ENCODE data around the gene ALDH7A1. TPM values are rescaled to one million over a fixed set of nuclear protein-coding genes. Genes with fewer than 3 reads are reported as not detected.

ALDH7A1 gene
- total and polyA plus RNA-seq, 10 of the 15 experiments (the other 5 are each of a cell fraction or from before 2014, with no cell fraction given), result 0.18 to 1.0 (median 0.41) TPM; not detected in 1

DNA sequence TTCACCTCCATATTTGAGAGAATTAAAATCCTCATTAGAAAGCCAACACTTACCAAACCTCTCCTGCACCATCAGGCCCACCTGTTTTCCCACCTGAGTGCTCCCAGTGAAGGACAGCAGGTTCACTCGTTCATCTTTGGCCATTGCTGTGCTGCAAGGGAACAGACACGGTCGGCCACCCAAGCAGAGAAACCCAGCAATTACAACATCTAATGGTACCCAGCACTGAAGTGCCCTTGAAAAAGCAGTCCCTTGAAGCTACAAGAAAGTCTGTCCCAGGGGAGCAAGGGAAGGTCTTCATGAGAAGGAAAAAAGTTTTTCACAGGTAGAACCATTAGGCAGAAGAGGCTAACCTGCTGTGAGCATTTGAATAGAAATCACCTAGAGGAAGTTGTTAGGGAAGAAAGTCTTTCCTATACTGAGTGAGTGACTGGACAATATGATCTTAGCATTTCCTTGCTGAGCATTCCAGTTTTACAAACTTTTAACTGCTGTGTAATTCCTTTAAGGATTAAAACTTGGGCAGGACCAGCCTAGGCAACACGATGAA, 26.7 kb downstream of the ALDH7A1 start:
- H3K27ac ChIP-seq (ENCODE audit: control insufficient read depth, insufficient read depth), result no peak overlapping the region
- intact Hi-C loops (cut with micrococcal nuclease; ENCODE audit: unreplicated experiment), result no loop called here
- H3K9ac ChIP-seq (ENCODE audit: control insufficient read depth, insufficient read depth, low read length), result no peak overlapping the region
- H3K79me2 ChIP-seq (ENCODE audit: control insufficient read depth, insufficient read depth, low read length), result no peaks in the 10 kb centered on the region
- in situ Hi-C loops (cut with MboI), result no loop called here
- SMC1A ChIA-PET (ENCODE audit: uncharacterized antibody, unreplicated experiment), result no interaction called here
- no peaks in the 10 kb centered on the region for H3K9me3 ChIP-seq (replicated peaks; ENCODE audit: control insufficient read depth, insufficient read depth, low read length)
- no peaks in the 10 kb centered on the region for H3K27me3 ChIP-seq (replicated peaks in 1 of 2; ENCODE audit: control insufficient read depth in 2 of 2, insufficient read depth in 2 of 2, low read length in 1 of 2)
- RAD21 ChIA-PET (ENCODE audit: unreplicated experiment), result no interaction called here
- CTCF ChIA-PET, result no interaction called here
- no peak overlapping the region for H3K4me2 ChIP-seq (ENCODE audit: control insufficient read depth, insufficient read depth)
- no peaks in the 10 kb centered on the region for H4K20me1 ChIP-seq (ENCODE audit: control insufficient read depth, insufficient read depth)
- POLR2A ChIA-PET, result no interaction called here
- ATAC-seq (no peak), FAIRE-seq (no peak), DNase-seq (ENCODE audit: low read depth, low spot score) (no peak)
- no peaks in the 10 kb centered on the region for H3K4me1 ChIP-seq (ENCODE audit: control insufficient read depth, insufficient read depth, low read length)
- no peak overlapping the region for H3K4me3 ChIP-seq
- no peak for TF ChIP-seq SIN3A (IDR thresholded peaks at IDR 0.05; ENCODE audit: low read depth, low read length)
- no peak for TF ChIP-seq MTA2 (IDR thresholded peaks at IDR 0.05; ENCODE audit: low read depth)
- TF ChIP-seq, protein P1, sequence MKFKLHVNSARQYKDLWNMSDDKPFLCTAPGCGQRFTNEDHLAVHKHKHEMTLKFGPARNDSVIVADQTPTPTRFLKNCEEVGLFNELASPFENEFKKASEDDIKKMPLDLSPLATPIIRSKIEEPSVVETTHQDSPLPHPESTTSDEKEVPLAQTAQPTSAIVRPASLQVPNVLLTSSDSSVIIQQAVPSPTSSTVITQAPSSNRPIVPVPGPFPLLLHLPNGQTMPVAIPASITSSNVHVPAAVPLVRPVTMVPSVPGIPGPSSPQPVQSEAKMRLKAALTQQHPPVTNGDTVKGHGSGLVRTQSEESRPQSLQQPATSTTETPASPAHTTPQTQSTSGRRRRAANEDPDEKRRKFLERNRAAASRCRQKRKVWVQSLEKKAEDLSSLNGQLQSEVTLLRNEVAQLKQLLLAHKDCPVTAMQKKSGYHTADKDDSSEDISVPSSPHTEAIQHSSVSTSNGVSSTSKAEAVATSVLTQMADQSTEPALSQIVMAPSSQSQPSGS (IDR thresholded peaks at IDR 0.05; ENCODE audit: low read length), result no peak
- no peak for TF ChIP-seq BMI1 (IDR thresholded peaks at IDR 0.05; ENCODE audit: borderline replicate concordance)
- TF ChIP-seq USF1 (IDR thresholded peaks at IDR 0.05; ENCODE audit: borderline replicate concordance, extremely low read length, insufficient read depth, low read depth, low read length), result no peak
- no peak for TF ChIP-seq LARP7 (IDR thresholded peaks at IDR 0.05)
- no peak for TF ChIP-seq MXI1 (IDR thresholded peaks at IDR 0.05; ENCODE audit: low read depth, low read length)
- TF ChIP-seq JUND (IDR thresholded peaks at IDR 0.05; ENCODE audit: low read depth, low read length), result no peak
- no peak for TF ChIP-seq MYC (IDR thresholded peaks at IDR 0.05; ENCODE audit: insufficient read depth, insufficient read length, insufficient replicate concordance, low read length, severe bottlenecking)
- no peak for TF ChIP-seq KDM1A (IDR thresholded peaks at IDR 0.05; ENCODE audit: borderline replicate concordance)
- no peak for TF ChIP-seq POLR2AphosphoS5 (IDR thresholded peaks at IDR 0.05; ENCODE audit: low read length)
- no peak for TF ChIP-seq IKZF2 (IDR thresholded peaks at IDR 0.05)
- no peak for TF ChIP-seq WRNIP1 (IDR thresholded peaks at IDR 0.05; ENCODE audit: borderline replicate concordance, low read depth, low read length)
- no peak for TF ChIP-seq RB1 (IDR thresholded peaks at IDR 0.05; ENCODE audit: borderline replicate concordance)
- no peak for TF ChIP-seq TBL1XR1 (IDR thresholded peaks at IDR 0.05; ENCODE audit: low read depth, low read length)
- no peak for TF ChIP-seq NBN (IDR thresholded peaks at IDR 0.05)
- no peak for TF ChIP-seq FOXM1 (IDR thresholded peaks at IDR 0.05; ENCODE audit: low read depth, low read length)
- no peak for TF ChIP-seq FOS (IDR thresholded peaks at IDR 0.05; ENCODE audit: borderline replicate concordance, extremely low read depth, insufficient read length)
- TF ChIP-seq SUPT20H (IDR thresholded peaks at IDR 0.05; ENCODE audit: borderline replicate concordance, control insufficient read depth, low read depth, low read length), result no peak
- BruUV-seq (replicated peaks), result no TSS peak
- H3K36me3 ChIP-seq (ENCODE audit: control insufficient read depth in 2 of 2, insufficient read depth in 2 of 2, low read length in 1 of 2), result no peaks in the 10 kb centered on the region
- WGBS (ENCODE audit: insufficient coverage, insufficient replicate concordance, low lambda C conversion rate, missing lambda C conversion rate), result 11% methylated on average over 4 of the region's 4 CpGs
- H2AFZ ChIP-seq (ENCODE audit: control insufficient read depth, low read depth, low read length), result no peak overlapping the region
